Measurements from ENCODE around the gene HEATR9. TPM values are rescaled to one million over a fixed set of nuclear protein-coding genes. Genes with fewer than 3 reads are reported as not detected.

HEATR9 gene
- total and polyA plus RNA-seq, 2 experiments from 2014 or later, result not detected

GRCh38 chr17:35906926-35907637 is 38.4 kb upstream of the HEATR9 start:
- Histone ChIP-seq H3K27ac (no peak overlapping the region), H2AFZ (no peak overlapping the region)
- WGBS (ENCODE audit: low lambda C conversion rate, missing lambda C conversion rate), result 82% methylated on average over 3 of the region's 3 CpGs

GRCh38 chr17:35906191-35906925 is 37.7 kb upstream of the HEATR9 start:
- Histone ChIP-seq H3K36me3 (replicated peaks; ENCODE audit: insufficient read depth, low read depth) (no peaks in the 10 kb centered on the region), H3K4me3 (no peak overlapping the region), H3K79me2 (no peaks in the 10 kb centered on the region), H3K9me2 (replicated peaks; ENCODE audit: insufficient read depth) (no peaks in the 10 kb centered on the region), H4K20me1 (ENCODE audit: insufficient read depth, poor library complexity, severe bottlenecking) (no peaks in the 10 kb centered on the region), H3K4me1 (ENCODE audit: insufficient read depth) (no peaks in the 10 kb centered on the region), H3K27ac (no peak overlapping the region), H3K27me3 (no peaks in the 10 kb centered on the region), H3K9me3 (ENCODE audit: low read depth) (no peaks in the 10 kb centered on the region), H3K4me2 (no peak overlapping the region), H2AFZ (no peak overlapping the region)
- TF ChIP-seq CTCF (IDR thresholded peaks at IDR 0.05; ENCODE audit: poor library complexity) (no peak), EZH2 (IDR thresholded peaks at IDR 0.05; ENCODE audit: borderline replicate concordance) (no peak), EZH2phosphoT487 (IDR thresholded peaks at IDR 0.05; ENCODE audit: low read depth, severe bottlenecking, unreplicated experiment) (no peak)
- no peak for DNase-seq (ENCODE audit: low spot score)
- 89% methylated on average over 5 of the region's 5 CpGs for WGBS (ENCODE audit: low lambda C conversion rate, missing lambda C conversion rate)

More at GRCh38 chr17:35906926-35907637, 38.4 kb upstream of the HEATR9 start:
- Histone ChIP-seq H3K27me3 (no peaks in the 10 kb centered on the region), H3K4me1 (ENCODE audit: insufficient read depth) (no peaks in the 10 kb centered on the region), H3K4me3 (no peak overlapping the region), H3K9me2 (replicated peaks; ENCODE audit: insufficient read depth) (no peaks in the 10 kb centered on the region), H3K36me3 (replicated peaks; ENCODE audit: insufficient read depth, low read depth) (no peaks in the 10 kb centered on the region), H3K4me2 (no peak overlapping the region), H3K79me2 (no peaks in the 10 kb centered on the region), H4K20me1 (ENCODE audit: insufficient read depth, poor library complexity, severe bottlenecking) (no peaks in the 10 kb centered on the region), H3K9me3 (ENCODE audit: low read depth) (no peaks in the 10 kb centered on the region)
- TF ChIP-seq EZH2 (IDR thresholded peaks at IDR 0.05; ENCODE audit: borderline replicate concordance) (no peak), CTCF (IDR thresholded peaks at IDR 0.05; ENCODE audit: poor library complexity) (no peak), EZH2phosphoT487 (IDR thresholded peaks at IDR 0.05; ENCODE audit: low read depth, severe bottlenecking, unreplicated experiment) (no peak)
- no peak for DNase-seq (ENCODE audit: low spot score)

DNA sequence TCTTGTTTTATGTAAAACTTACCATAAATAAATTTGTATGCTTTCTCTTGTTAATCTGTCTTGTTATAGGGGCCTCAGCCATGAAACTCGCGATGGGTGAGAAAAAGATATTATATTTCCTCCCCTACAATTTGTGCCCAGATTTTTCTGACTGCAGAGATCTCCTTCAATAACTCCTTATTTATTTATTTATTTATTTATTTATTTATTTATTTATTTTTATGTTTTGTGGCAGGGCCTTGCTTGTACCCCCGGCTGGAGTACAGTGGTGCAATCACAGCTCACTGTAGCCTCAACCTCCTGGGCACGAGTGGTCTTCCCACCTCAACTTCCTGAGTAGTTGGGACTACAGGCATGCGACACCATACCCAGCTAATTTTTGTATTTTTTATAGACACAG is 34.8 kb upstream of the HEATR9 start:
- 96% methylated on average over 5 of the region's 5 CpGs for WGBS (ENCODE audit: low lambda C conversion rate, missing lambda C conversion rate)
- Histone ChIP-seq H3K9me2 (replicated peaks; ENCODE audit: insufficient read depth) (no peaks in the 10 kb centered on the region), H3K36me3 (replicated peaks; ENCODE audit: insufficient read depth, low read depth) (no peaks in the 10 kb centered on the region), H2AFZ (no peak overlapping the region), H3K27ac (no peak overlapping the region), H3K4me2 (no peak overlapping the region), H3K79me2 (no peaks in the 10 kb centered on the region), H3K9me3 (ENCODE audit: low read depth) (no peaks in the 10 kb centered on the region), H3K27me3 (no peaks in the 10 kb centered on the region), H3K4me3 (no peak overlapping the region), H3K4me1 (ENCODE audit: insufficient read depth) (peaks cover 8% of the 10 kb centered on the region), H4K20me1 (ENCODE audit: insufficient read depth, poor library complexity, severe bottlenecking) (no peaks in the 10 kb centered on the region)
- TF ChIP-seq EZH2 (IDR thresholded peaks at IDR 0.05; ENCODE audit: borderline replicate concordance) (no peak), CTCF (IDR thresholded peaks at IDR 0.05; ENCODE audit: poor library complexity) (no peak), EZH2phosphoT487 (IDR thresholded peaks at IDR 0.05; ENCODE audit: low read depth, severe bottlenecking, unreplicated experiment) (no peak)
- DNase-seq (ENCODE audit: low spot score), result no peak

All from hepatocyte (in vitro differentiated cells).